HS-5 (cell line): ENCODE measurements around the gene UBE2D2.

Source experiments
- DNase-seq: peaks from one replicate; pipeline ENCODE4 v3.0.0-alpha.2; 2012; ENCODE audit warnings: low read depth

The UBE2D2 gene

DNA sequence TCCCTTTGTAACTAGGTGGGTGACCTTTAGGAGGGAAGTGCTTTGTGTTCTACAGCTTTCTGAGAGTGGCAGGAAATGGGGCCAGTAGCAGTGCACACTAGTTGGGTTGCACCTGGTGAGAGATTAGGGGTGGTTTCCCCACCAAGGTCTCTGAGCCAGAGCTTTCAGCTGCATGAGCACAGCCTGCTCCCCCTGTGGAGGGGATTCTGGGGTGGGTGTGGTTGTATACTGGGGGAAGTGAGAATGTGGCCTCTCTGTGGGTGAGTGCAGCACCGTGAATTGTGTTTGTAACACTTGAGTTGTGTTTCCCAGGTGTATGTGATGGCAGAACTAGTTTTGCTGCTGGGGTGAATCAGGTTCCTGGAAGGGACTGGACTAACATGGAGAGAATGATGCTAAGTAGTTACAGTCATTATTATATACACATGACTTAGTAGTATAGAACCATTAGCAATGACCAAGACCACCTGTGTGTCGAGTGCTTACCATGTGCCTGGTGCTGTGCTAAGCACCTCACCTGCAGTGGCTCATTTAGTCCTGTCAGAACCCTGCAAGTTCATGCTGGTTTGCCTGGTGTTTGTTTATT is 75.2 kb downstream of the UBE2D2 start:
- no peak for DNase-seq

GRCh38 chr5:139636975-139637408 is 75.9 kb downstream of the UBE2D2 start:
- DNase-seq: no peak

DNA sequence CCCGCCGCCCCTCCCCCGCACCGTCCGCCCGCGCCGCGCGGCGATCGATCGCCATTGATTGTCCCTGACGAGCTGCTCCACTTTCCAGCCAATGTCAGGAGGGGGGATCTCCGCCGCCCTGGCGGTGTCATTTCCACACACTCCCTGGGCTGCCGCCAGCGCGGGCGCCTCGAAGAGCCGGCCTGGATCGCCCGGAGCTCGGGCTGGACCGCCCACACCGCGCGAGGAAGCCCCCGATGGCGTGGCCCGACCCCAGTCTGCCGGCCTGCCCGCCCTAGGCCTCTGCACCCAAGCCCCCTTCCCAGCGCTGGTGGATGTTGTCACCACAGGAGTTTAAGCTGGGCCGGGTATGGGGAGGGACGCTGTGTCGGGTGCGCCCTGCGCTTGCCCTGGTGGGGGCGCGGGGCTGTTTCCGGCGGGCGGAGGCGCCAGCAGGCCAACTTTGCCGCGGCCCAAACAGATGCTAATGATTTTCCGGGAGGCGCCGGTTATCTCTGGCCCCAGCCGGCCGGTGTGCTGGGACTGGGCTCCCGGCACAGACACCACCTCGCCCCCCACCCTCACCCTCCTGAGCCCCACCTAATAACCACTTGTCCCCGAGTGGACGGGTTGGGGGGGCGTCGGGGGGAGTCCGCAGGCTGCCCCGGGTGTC is 76.4 kb downstream of the UBE2D2 start:
- DNase-seq: no peak

DNA sequence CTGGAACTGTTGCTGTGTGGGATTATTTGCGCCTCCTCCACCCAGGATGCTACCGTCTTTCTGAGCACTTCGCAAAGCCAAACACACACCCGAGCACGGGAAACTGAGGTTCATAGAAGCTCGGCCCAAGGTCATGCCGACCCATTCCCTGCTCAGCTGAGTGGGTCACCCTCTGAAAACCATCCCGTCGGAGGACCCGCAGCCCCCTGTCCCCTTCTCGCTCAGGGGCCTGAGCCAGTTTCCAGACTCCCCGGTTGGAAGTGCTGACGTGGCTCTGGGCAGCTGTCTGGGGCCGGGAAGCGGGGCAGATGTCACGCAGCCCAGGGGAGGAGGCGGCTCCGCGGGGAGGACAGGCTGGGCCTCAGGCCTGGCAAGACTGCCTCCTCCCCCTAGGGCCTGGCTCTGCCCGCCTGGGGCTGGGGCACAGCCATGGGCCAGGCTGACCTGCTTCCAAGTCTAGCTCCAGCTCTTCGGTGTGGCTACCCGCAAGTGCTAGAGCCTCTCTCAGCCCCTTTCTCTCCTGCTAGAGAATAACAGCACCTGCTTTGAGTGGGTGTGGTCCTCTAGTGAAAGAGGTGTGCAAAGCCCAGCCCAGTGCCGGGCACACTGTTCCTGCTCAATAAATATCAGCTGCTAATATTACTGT is 77.1 kb downstream of the UBE2D2 start:
- no peak for DNase-seq

- DNase-seq: no peak
Measured at GRCh38 chr5:139638736-139639618, 77.8 kb downstream of the UBE2D2 start.

- no peak for DNase-seq
Measured at GRCh38 chr5:139639619-139640380, 78.7 kb downstream of the UBE2D2 start.

GRCh38 chr5:139640421-139641115 is 79.4 kb downstream of the UBE2D2 start:
- no peak for DNase-seq

DNA sequence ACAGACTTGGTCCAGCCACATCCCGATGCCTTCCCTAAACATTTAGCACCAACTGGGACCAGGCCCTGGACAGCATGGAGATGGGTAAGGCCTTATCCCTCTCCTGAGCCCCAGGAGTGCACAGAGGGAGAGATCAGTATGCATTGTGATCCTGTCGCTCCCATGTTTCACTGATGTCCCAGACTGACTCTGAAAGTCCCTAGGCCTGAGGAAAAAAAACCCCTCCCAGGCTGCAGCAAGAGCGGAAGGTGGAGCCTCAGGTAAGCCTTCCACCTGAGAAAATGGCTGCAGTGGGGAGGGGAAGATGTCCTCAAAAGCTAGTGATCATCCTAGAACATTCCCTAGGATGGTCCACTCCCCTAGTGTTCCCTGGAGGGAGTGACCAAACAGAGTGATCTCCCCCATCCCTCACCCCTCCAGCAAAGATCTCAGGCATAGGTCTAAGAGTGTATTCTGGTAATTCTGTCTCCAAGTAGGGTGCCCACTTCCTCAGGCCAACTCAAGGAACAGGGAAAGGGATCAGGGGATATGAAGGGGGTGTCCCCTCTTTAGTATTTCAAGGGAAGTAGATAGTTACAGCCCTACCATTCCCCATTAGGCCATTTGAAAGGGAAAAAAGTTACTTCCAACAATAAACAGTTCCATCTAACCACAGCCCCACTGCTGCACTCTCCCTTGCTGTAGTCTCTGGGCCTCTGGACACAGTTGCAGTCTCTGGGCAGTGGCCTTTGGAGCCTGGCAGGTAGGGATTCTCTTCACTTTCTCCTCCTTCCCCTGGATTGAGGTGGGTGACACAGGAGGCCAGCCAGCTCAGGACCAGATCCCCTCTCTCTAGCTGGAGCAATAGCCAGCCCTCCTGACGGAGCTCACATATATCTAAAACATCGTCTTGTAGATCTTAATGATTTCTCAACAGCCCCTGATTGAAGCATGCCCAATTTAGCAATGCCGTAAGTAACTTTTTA is 80.3 kb downstream of the UBE2D2 start:
- DNase-seq: no peak

GRCh38 chr5:139642213-139642612 is 81.1 kb downstream of the UBE2D2 start:
- no peak for DNase-seq

GRCh38 chr5:139642891-139643871 is 82.0 kb downstream of the UBE2D2 start:
- no peak for DNase-seq

DNA sequence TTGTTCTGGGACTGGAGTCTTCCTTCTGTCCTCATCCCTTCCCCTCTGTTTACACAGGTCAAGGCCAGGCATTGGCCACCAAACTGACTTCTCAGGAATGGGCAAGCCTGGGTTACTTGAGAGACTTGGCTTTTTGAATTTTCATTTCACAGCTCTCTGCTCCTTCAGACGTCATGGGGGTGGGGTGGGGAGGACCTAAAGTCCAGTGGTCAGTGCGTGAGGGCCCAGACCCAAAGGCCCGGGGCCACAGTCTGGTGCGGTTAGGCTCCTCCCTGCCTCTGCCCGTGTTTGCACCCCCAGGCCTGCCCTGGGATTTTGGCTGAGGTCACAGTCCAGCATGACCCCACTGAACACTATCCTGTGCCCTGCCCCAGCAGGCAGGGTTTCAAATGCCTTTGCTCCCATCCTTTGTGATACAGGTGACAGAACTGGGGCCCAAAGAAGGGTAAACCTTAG is 82.9 kb downstream of the UBE2D2 start:
- no peak for DNase-seq

- no peak for DNase-seq
Measured at GRCh38 chr5:139644646-139645429, 83.7 kb downstream of the UBE2D2 start.

DNA sequence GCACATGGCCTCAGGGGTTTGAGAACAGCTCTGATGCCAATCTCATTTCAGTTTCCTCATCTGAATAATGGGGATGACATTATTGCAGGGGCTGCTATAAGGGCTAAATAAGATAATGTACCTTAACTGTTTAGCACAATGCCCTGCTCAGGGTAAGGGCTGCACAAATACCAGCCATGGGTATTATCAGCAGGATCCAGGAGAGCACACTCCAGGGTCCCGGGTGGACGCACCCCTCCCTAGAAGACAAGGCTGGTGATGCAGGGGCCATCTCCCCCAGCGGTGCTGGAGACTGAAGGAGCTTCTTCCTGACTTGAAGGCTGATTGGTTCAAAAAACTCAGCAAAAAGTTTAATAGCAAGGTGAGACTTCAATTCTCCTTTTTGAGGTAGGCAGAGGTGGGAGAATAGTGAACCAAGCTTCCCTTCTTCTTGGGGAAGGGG is 84.3 kb downstream of the UBE2D2 start:
- no peak for DNase-seq

DNA sequence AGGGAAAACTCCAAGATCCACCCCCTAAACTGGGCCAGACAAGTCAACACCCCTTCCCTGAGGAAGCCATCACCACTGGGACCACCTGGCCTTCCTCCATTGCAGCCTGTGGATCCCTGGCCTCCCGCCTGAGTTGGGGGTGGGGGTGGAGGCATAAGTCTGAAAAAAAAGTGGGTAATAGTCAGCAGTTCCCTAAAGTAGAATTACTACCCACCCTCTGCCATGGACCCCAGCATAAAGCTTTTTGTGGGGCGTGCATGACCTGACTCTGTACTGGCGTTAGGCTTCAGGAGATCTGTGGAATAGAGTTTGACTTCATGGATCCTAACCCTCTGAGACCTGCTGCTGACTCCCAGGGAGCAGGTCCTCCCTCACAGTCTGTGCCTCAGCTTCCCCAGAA is 85.0 kb downstream of the UBE2D2 start:
- DNase-seq: no peak

GRCh38 chr5:139646912-139647505 is 85.9 kb downstream of the UBE2D2 start:
- no peak for DNase-seq

- no peak for DNase-seq
Measured at GRCh38 chr5:139647506-139648204, 86.5 kb downstream of the UBE2D2 start.
